Naive thymus-derived CD4-positive, alpha-beta T cell (primary cell): Measurements from ENCODE around the gene MEF2A. TPM values are rescaled to one million over a fixed set of nuclear protein-coding genes. Genes with fewer than 3 reads are reported as not detected.

Experiments used
- ATAC-seq: fragments of 150-1000 bp; cut with Tn5 transposase; 2 replicates; pipeline ENCODE4 v1.10.0; 2021; ENCODE audit warnings: mild to moderate bottlenecking, moderate library complexity
- CTCF ChIA-PET: fragments of 350-600 bp; sonication (Branson Sonifier 250); formaldehyde crosslinking; loops from one replicate; lab custom pipeline; 2021; ENCODE audit warnings: antibody characterized with exemption; lab: Charles Lee
- POLR2A ChIA-PET: fragments of 350-600 bp; sonication (Branson Sonifier 250); formaldehyde crosslinking; loops from one replicate; lab custom pipeline; 2021; ENCODE audit warnings: antibody characterized with exemption, inconsistent platforms; lab: Charles Lee
- DNase-seq, 9 donors: peaks; one replicate each; pipeline versions ENCODE4 v3.0.0 to v3.0.0-alpha.2; 2020 to 2022; ENCODE audit warnings: mixed read lengths in 1 of 9
- H3K27ac ChIP-seq: one replicate; pipeline ENCODE4 v1.7.0; 2013; ENCODE audit warnings: mild to moderate bottlenecking, low read depth, low read length, moderate library complexity
- H3K27me3 ChIP-seq, 2 donors: one replicate each; pipeline ENCODE4 v1.7.0; 2013; ENCODE audit warnings: low read length in 2 of 2, mild to moderate bottlenecking in 2 of 2, moderate library complexity in 2 of 2; ENCODE audit not compliant: control insufficient read depth in 2 of 2, insufficient read depth in 2 of 2
- H3K36me3 ChIP-seq, 3 experiments: 1 replicate in 2 of 3; 2 replicates in 1 of 3; pipeline ENCODE4 v1.7.0; 2013; ENCODE audit warnings: low read length in 3 of 3, mild to moderate bottlenecking in 3 of 3, moderate library complexity in 1 of 3; ENCODE audit not compliant: insufficient read depth in 3 of 3, control insufficient read depth in 2 of 3
- H3K4me1 ChIP-seq, 2 donors: one replicate each; pipeline ENCODE4 v1.7.0; 2013; ENCODE audit warnings: low read length in 2 of 2, mild to moderate bottlenecking in 2 of 2, moderate library complexity in 1 of 2; ENCODE audit not compliant: control insufficient read depth in 2 of 2, insufficient read depth in 2 of 2
- H3K4me3 ChIP-seq: 2 replicates; pipeline ENCODE4 v1.7.0; 2013; ENCODE audit warnings: mild to moderate bottlenecking, low read length
- H3K9me3 ChIP-seq, 3 experiments: 1 replicate in 2 of 3; 2 replicates in 1 of 3; pipeline ENCODE4 v1.7.0; 2013; ENCODE audit warnings: low read length in 3 of 3; ENCODE audit not compliant: control insufficient read depth in 2 of 3
- H3K27ac Mint-ChIP-seq, 9 donors: one replicate each; pipeline ENCODE4 v1.8.0; 2020 to 2022; ENCODE audit warnings: mixed read lengths in 9 of 9, mild to moderate bottlenecking in 8 of 9, moderate library complexity in 5 of 9, inconsistent platforms in 2 of 9
- H3K27me3 Mint-ChIP-seq, 5 donors: one replicate each; pipeline ENCODE4 v1.8.0; 2021 to 2022; ENCODE audit warnings: mixed read lengths in 5 of 5, mild to moderate bottlenecking in 1 of 5
- H3K36me3 Mint-ChIP-seq, 5 donors: one replicate each; pipeline ENCODE4 v1.8.0; 2020 to 2022; ENCODE audit warnings: mixed read lengths in 5 of 5, mild to moderate bottlenecking in 3 of 5, inconsistent platforms in 1 of 5
- H3K4me1 Mint-ChIP-seq, 7 donors: one replicate each; pipeline ENCODE4 v1.8.0; 2020 to 2022; ENCODE audit warnings: mixed read lengths in 7 of 7, mild to moderate bottlenecking in 3 of 7, inconsistent platforms in 1 of 7
- H3K4me3 Mint-ChIP-seq, 10 donors: one replicate each; pipeline ENCODE4 v1.8.0; 2020 to 2022; ENCODE audit warnings: mild to moderate bottlenecking in 10 of 10, mixed read lengths in 10 of 10, moderate library complexity in 6 of 10, inconsistent platforms in 2 of 10
- H3K9me3 Mint-ChIP-seq, 11 donors: one replicate each; pipeline ENCODE4 v1.8.0; 2020 to 2022; ENCODE audit warnings: mixed read lengths in 11 of 11, mild to moderate bottlenecking in 4 of 11, inconsistent platforms in 1 of 11, moderate library complexity in 1 of 11
- intact Hi-C, 2 donors: fragments of 100-400 bp; cut with micrococcal nuclease; formaldehyde crosslinking; loops; one replicate each; pipeline ENCODE4 v1.15.1; 2023
- polyA plus RNA-seq, 2 donors: library from polyadenylated mRNA; unstranded; fragments of 300-500 nt; fragmentation: Illumina TruSeq; gene quantifications; one replicate each; pipeline ENCODE4 v1.2.3, GENCODE V29; 2021
- total RNA-seq, 6 experiments: library from RNA in 5 of 6; stranded (reverse) in 5 of 6; gene quantifications; 1 replicate in 5 of 6; 2 replicates in 1 of 6; pipeline ENCODE4 v1.2.3 and lab custom pipeline; 2021 to 2026

MEF2A gene
- total and polyA plus RNA-seq, 7 experiments from 2014 or later = 17.2 to 42.8 (median 34.0) TPM

DNA sequence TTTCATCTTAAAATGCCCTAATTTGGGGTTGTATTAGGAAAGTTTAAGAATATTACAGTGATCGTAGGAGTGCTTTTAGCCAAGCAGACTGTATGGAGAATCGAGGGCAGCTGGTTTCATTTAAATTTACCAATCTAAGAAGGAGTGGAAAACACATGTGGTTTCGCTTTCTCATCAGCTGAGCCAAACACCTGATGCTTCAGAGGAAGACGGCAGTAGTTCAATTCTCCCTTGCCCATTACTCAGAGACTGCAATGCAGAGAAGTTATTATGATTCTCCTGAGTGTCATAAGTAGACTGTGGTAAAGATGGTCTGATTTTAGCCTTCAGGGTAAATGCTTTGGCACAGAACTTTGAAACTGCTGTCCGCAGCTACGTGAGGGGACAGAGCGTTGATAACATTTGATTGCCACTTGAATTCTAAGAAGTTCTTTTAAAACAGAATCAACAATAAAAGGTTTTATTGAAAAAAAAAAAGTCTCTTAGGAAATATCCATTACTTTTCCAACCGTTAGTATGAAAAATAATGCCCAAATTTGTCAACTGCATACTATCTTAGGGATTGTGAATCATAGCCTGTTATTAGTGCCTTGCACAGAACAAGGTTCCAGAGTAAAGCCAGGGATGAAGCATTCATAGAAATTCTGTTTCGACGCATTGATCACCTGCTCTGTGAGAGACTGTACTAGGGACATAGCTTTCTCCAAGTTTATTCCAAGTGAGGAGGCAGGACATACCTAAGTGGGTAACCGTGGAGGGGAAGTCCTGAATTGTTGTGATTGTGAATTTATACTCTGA is 141.9 kb downstream of the MEF2A start:
- ATAC-seq (no peak), DNase-seq (peak in 5 of 9 donors; percentile 37 to 67 (median 48))
- Mint-ChIP-seq H3K4me3 (peak overlapping the region; percentile 74 to 87 (median 82)), H3K27ac (peak overlapping the region; percentile 70 to 96 (median 89)), H3K9me3 (no peaks in the 10 kb centered on the region), H3K27me3 (no peaks in the 10 kb centered on the region), H3K36me3 (peaks cover 10 to 32% (median 14%) of the 10 kb centered on the region in 5 donors), H3K4me1 (peaks cover 30 to 61% (median 52%) of the 10 kb centered on the region in 7 donors)
- H3K9me3 ChIP-seq = no peaks in the 10 kb centered on the region
- ChIA-PET POLR2A (interaction anchor here (0.6 to 2.9 kb wide), 7 partner anchors 13 to 1588 kb away, joined by 3 to 8 read pairs (median 3); partner anchors contain the start of genes LYSMD4 and MEF2A), CTCF (interaction anchor here (0.6 to 2.1 kb wide), 10 partner anchors 11 to 435 kb away, joined by 3 to 10 read pairs (median 4); no protein-coding TSS in a partner anchor)
- intact Hi-C loops = loop anchor here (1.0 to 10.0 kb wide), 3 partner anchors 13 to 603 kb away; partner anchors contain the start of genes LYSMD4 (in 1 of the 2) and SYNM (in 1 of the 2)
- H3K27ac ChIP-seq = peak overlapping the region; percentile 59
- H3K27me3 ChIP-seq = no peaks in the 10 kb centered on the region
- H3K36me3 ChIP-seq = peaks cover 3 to 24% (median 5%) of the 10 kb centered on the region in 3 experiments
- peaks cover 0 to 43% of the 10 kb centered on the region in 2 donors for H3K4me1 ChIP-seq
- peak overlapping the region; percentile 43 for H3K4me3 ChIP-seq

DNA sequence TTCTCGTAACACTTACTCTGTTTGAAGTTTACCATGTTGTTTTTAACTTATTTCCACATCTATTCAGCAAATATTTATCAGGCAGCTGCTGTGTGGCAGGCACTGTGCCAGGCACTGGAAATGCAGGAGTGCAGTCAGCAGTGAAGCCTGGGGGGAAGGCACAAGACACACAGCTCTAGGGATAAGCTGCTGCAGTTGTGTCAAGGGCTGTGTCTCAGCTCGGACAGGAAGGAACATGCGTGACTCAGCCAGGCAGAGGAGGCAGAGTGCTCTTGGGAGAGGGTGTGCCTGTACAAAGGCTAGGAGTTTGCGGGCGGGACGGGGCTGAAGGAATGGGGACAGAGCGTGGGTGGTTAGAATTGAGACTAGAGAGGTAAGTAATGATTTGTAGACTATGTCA is 142.8 kb downstream of the MEF2A start:
- peaks cover 10 to 39% (median 18%) of the 10 kb centered on the region in 5 donors for H3K36me3 Mint-ChIP-seq
- intact Hi-C loops = loop anchor here in 1 of 2 donors (10.0 kb wide), 1 partner anchor 604 kb away; the partner anchor contains the start of gene SYNM
- Histone ChIP-seq H3K27ac (no peak overlapping the region), H3K4me1 (peaks cover 0 to 39% of the 10 kb centered on the region in 2 donors), H3K27me3 (no peaks in the 10 kb centered on the region), H3K4me3 (no peak overlapping the region), H3K9me3 (no peaks in the 10 kb centered on the region), H3K36me3 (peaks cover 3 to 28% (median 9%) of the 10 kb centered on the region in 3 experiments)
- no peaks in the 10 kb centered on the region for H3K27me3 Mint-ChIP-seq
- ChIA-PET CTCF (interaction anchor here (1.0 to 2.1 kb wide), 5 partner anchors 12 to 422 kb away, joined by 3 to 10 read pairs (median 5); no protein-coding TSS in a partner anchor), POLR2A (interaction anchor here (2.9 kb wide), 1 partner anchor 144 kb away, joined by 8 read pairs; the partner anchor contains the start of gene MEF2A)
- H3K9me3 Mint-ChIP-seq = no peaks in the 10 kb centered on the region
- peak overlapping the region in 8 of 10 donors; percentile 6 to 85 (median 52) for H3K4me3 Mint-ChIP-seq
- peak overlapping the region in 8 of 9 donors; percentile 24 to 96 (median 78) for H3K27ac Mint-ChIP-seq
- DNase-seq (no peak), ATAC-seq (no peak)
- peaks cover 30 to 52% (median 45%) of the 10 kb centered on the region in 7 donors for H3K4me1 Mint-ChIP-seq

DNA sequence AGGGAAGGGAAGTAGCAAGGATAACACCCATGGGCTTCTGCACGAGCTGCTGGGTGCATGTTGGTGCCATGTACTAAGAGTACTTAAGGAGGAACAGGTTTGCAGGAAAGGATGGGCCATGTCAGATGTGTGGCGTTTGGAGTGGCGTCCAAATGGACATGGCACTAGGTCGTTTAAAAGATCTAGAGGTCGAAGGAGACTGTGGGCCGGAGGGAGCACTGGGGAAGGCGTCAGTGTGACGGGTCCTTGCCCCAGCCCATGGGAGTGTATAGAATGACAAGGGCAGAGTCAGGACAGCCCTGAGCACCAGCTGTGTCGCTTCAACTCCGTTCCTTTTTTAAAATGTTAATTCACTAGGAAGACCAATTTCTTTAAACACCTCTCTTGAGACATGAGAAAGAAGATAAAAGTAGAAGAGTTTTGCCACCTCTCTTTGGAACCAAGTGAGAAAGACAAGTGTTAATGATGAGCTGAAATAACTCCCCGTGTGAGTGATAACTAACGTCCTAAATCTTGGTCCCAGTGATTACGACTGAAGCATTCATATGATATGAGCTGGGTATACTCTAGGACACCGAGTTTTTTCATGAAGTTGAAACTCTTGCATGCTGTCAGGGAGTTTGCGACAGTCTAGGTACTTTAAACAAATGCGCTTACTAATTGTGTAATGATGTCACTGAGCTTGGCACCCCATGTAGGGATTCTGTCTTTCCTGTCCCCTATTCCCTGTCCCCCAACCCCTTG is 143.6 kb downstream of the MEF2A start:
- Histone ChIP-seq H3K9me3 (no peaks in the 10 kb centered on the region), H3K36me3 (peaks cover 3 to 28% (median 9%) of the 10 kb centered on the region in 3 experiments), H3K4me3 (no peak overlapping the region), H3K27me3 (no peaks in the 10 kb centered on the region), H3K4me1 (peaks cover 0 to 31% of the 10 kb centered on the region in 2 donors), H3K27ac (no peak overlapping the region)
- ATAC-seq = no peak
- POLR2A ChIA-PET = interaction anchor here (0.7 kb wide), 1 partner anchor 24 kb away, joined by 3 read pairs; the partner anchor contains the start of gene LYSMD4
- H3K36me3 Mint-ChIP-seq = peaks cover 10 to 39% (median 18%) of the 10 kb centered on the region in 5 donors
- intact Hi-C loops = loop anchor here in 1 of 2 donors (10.0 kb wide), 1 partner anchor 605 kb away; the partner anchor contains the start of gene SYNM
- H3K4me1 Mint-ChIP-seq = peaks cover 27 to 44% (median 40%) of the 10 kb centered on the region in 7 donors
- H3K27me3 Mint-ChIP-seq = no peaks in the 10 kb centered on the region
- no peaks in the 10 kb centered on the region for H3K9me3 Mint-ChIP-seq
- peak overlapping the region in 5 of 9 donors; percentile 24 to 96 (median 35) for H3K27ac Mint-ChIP-seq
- CTCF ChIA-PET = interaction anchor here (0.7 to 1.0 kb wide), 2 partner anchors 46 to 437 kb away, joined by 3 read pairs; no protein-coding TSS in a partner anchor
- DNase-seq = no peak
- peak overlapping the region in 1 of 10 donors; percentile 58 for H3K4me3 Mint-ChIP-seq

DNA sequence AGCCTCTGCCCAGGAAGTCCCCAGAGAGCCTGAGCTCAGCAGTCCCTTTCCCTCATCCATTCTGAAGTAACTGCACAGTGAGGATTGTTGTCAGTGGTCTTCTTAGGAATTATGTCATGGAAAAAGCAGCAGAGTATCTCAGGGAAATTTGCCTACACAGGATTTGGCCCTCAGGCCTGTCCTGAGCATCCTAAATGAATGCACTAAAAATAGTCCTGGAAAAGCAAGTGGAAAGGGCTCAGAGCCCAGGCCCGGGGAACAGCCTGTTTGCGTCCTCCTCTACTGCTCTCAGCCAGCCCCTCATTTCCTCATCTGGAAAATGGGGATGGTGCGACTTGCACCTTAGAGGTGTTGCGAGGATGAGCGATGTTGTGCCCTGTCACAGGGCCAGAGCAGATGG is 145.8 kb downstream of the MEF2A start:
- H3K36me3 ChIP-seq = peaks cover 3 to 39% (median 9%) of the 10 kb centered on the region in 3 experiments
- POLR2A ChIA-PET = interaction anchor here (1.7 kb wide), 1 partner anchor 11 kb away, joined by 5 read pairs; no protein-coding TSS in a partner anchor
- Mint-ChIP-seq H3K36me3 (peaks cover 10 to 46% (median 18%) of the 10 kb centered on the region in 5 donors), H3K4me1 (peaks cover 21 to 33% (median 28%) of the 10 kb centered on the region in 7 donors), H3K4me3 (no peak overlapping the region), H3K9me3 (no peaks in the 10 kb centered on the region), H3K27me3 (no peaks in the 10 kb centered on the region), H3K27ac (peak overlapping the region in 2 of 9 donors; percentile 26 to 51)
- intact Hi-C loops = no loop called here
- CTCF ChIA-PET = interaction anchor here (0.9 to 1.3 kb wide), 2 partner anchors 367 to 425 kb away, joined by 3 read pairs; no protein-coding TSS in a partner anchor
- H3K27me3 ChIP-seq = no peaks in the 10 kb centered on the region
- no peak for ATAC-seq
- H3K4me3 ChIP-seq = no peak overlapping the region
- no peak for DNase-seq
- peaks cover 0 to 23% of the 10 kb centered on the region in 2 donors for H3K4me1 ChIP-seq
- no peak overlapping the region for H3K27ac ChIP-seq
- H3K9me3 ChIP-seq = no peaks in the 10 kb centered on the region

DNA sequence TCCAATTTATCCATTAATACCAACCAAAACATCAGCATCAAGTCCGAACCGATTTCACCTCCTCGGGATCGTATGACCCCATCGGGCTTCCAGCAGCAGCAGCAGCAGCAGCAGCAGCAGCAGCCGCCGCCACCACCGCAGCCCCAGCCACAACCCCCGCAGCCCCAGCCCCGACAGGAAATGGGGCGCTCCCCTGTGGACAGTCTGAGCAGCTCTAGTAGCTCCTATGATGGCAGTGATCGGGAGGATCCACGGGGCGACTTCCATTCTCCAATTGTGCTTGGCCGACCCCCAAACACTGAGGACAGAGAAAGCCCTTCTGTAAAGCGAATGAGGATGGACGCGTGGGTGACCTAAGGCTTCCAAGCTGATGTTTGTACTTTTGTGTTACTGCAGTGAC is 146.6 kb downstream of the MEF2A start:
- Mint-ChIP-seq H3K27me3 (no peaks in the 10 kb centered on the region), H3K4me1 (peaks cover 14 to 26% (median 22%) of the 10 kb centered on the region in 7 donors), H3K9me3 (no peaks in the 10 kb centered on the region), H3K36me3 (peaks cover 8 to 46% (median 18%) of the 10 kb centered on the region in 5 donors), H3K4me3 (no peak overlapping the region), H3K27ac (peak overlapping the region in 2 of 9 donors; percentile 21 to 33)
- no peak overlapping the region for H3K4me3 ChIP-seq
- no peaks in the 10 kb centered on the region for H3K9me3 ChIP-seq
- no peaks in the 10 kb centered on the region for H3K27me3 ChIP-seq
- H3K27ac ChIP-seq = no peak overlapping the region
- intact Hi-C loops = no loop called here
- no peak for ATAC-seq
- POLR2A ChIA-PET = interaction anchor here (1.7 kb wide), 1 partner anchor 11 kb away, joined by 5 read pairs; no protein-coding TSS in a partner anchor
- CTCF ChIA-PET = interaction anchor here (0.6 kb wide), 1 partner anchor 109 kb away, joined by 5 read pairs; no protein-coding TSS in a partner anchor
- no peak for DNase-seq
- peaks cover 3 to 39% (median 9%) of the 10 kb centered on the region in 3 experiments for H3K36me3 ChIP-seq
- peaks cover 0 to 15% of the 10 kb centered on the region in 2 donors for H3K4me1 ChIP-seq
